Anterior cingulate cortex (tissue), 58 donors: Measurements from ENCODE around the gene LRRC2.
A peak's percentile ranks its signal among the peaks of the same experiment; 100 is the strongest.
"Not testable (repeated sequence)": the region's sequence is repeated elsewhere in the genome, so short reads cannot be mapped to it uniquely, and the experiment has no call there.

Experiments
- DNase-seq, 58 donors: peaks; one replicate each; lab custom pipeline; 2025; lab: John Stamatoyannopoulos, UW

Gene LRRC2

DNA sequence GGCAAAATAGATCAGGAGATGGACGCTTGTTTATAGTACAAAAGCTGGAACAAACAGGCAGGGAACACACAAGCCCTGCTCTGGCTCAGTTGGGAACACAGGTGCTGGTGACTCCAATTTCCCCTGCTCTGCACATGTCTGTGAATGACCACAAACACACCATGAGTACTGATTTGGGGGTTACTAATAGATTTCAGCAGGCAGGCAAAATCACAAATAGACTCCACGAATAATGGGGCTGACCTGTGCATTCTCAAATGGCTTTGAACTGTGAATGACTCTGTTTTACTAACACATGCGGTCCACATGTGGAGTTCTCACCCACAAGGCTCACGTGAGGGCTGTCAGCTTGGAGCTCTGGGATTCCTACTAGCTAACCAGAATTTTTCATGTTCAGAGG is 64.4 kb downstream of the LRRC2 start:
- no peak for DNase-seq

DNA sequence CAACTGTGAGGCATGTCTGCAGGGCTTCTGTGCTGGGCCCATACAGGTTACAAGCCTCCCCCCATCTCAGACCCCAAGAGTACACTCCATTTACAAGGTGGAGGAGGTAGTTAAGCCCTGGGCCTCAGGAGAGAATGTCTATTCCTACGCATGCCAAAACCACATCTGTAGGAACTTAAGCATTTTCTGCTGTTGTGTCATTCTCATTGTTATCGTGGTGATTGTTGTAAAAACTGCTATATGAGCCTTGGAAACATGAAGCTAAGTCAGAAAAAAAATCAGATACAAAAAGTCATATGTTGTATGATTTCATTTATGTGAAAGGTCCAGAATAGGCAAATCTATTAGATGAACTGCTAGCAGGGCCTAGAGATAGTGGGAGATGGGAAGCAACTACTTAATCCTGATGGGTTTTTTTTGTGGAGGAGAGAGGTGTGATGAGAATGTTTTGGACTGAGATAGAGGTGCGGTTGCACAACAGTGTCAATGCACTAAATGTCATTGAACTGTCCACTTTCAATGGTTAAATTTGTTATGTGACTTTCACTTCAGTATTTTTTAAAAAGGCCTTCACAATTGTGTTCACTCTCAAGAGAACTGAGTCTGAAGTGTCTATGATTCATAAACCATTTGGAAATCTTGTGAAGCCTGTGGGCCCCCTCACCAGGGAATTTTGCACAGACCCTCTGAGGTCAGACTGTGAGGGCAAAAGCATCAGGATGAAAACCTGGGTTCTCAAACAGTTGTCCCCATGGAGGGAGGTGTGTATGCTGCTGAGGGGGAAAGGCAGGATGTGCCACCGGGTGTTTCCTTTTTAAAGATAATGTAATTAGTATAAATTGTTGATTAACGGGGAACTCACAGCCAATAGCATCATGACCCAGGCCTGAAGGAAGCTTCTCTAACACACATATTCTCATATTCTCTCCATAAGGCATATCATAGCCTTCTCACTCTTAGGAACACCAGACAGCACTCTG is 65.2 kb downstream of the LRRC2 start:
- no peak for DNase-seq

- no peak for DNase-seq
Measured at GRCh38 chr3:46498916-46499519, 67.1 kb downstream of the LRRC2 start.

DNA sequence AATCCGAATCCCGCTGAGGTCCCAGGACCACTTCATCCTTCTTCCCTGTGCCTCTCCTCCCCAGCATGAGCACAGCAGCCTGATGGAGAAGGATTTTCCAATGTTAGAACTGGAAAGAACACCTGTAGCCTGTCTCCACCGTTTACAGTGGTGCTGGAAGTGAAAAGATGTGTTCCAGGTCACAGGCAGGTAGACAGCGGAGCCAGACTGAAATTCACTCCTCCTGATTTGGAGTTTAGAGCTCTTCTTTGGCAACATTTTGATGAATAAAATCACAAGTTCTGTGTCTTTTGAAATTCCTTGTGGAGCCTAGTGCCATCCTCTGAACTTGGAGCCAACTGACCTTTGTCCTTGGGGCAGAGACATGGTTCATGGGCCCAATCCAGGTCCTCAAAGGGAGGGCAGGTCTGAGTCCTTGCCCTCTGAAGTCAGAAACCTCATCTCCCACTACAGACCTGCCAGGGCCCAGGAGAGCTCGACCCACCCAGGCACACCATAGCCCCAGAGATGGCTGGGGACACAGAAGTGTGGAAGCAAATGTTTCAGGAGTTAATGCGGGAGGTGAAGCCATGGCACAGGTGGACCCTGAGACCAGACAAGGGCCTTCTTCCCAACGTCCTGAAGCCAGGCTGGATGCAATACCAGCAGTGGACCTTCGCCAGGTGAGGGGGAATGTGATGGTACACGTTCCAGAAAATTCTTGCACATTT is 68.4 kb downstream of the LRRC2 start, which contains the start of gene RTP3:
Gene RTP3 (plus strand): TSS at position 421 of the 710 bp plus-strand sequence. CDS start 87 bp downstream, at position 508.
- no peak for DNase-seq

- no peak for DNase-seq
Measured at GRCh38 chr3:46496746-46497555, 69.2 kb downstream of the LRRC2 start.

- DNase-seq: no peak
Measured at GRCh38 chr3:46495901-46496456, 70.1 kb downstream of the LRRC2 start.

DNA sequence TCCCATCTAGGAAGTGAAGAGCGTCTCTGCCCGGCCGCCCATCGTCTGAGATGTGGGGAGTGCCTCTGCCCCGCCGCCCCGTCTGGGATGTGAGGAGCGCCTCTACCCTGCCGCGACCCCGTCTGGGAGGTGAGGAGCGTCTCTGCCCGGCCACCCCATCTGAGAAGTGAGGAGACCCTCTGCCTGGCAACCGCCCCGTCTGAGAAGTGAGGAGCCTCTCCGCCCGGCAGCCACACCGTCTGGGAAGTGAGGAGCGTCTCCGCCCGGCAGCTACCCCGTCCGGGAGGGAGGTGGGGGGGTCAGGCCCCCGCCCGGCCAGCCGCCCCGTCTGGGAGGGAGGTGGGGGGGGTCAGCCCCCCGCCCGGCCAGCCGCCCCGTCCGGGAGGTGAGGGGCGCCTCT is 71.6 kb downstream of the LRRC2 start:
- DNase-seq: not testable (repeated sequence)

GRCh38 chr3:46492890-46493547 is 73.1 kb downstream of the LRRC2 start:
- DNase-seq: no peak

GRCh38 chr3:46491089-46492070 is 74.7 kb downstream of the LRRC2 start:
- no peak for DNase-seq

DNA sequence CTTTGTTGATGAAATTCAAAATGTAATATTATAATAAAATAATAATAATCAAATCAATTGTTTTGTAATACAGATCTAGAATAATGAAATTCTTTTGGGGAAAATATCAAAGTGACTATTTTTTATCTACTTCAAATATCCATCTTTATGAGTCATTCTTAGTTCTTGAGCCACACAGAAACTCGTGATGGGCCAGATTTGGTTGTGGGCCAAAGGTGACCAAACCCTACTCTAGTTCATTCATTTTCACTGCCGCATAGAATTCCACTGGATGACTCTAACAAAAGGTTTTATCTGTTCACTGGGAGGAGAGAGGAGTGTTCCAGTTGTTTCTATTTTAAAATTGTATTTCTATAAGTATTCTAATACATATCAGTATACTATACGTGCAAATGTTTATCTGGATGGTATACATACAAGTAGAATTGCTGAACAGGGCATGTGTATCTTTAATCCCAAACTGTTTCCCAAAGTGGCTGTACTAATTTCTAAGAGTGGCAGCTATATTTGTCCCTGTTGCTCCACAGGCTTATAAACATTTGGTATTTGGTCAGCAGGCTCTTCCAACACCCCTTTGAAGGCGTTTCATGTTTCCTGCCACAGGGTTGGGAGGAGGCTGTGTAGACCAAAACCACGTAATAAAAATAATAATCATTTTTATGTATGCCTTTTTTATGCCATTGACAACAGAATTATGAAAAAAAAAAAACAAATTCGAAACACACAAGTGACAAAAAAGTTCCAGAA is 75.6 kb downstream of the LRRC2 start:
- no peak for DNase-seq

DNA sequence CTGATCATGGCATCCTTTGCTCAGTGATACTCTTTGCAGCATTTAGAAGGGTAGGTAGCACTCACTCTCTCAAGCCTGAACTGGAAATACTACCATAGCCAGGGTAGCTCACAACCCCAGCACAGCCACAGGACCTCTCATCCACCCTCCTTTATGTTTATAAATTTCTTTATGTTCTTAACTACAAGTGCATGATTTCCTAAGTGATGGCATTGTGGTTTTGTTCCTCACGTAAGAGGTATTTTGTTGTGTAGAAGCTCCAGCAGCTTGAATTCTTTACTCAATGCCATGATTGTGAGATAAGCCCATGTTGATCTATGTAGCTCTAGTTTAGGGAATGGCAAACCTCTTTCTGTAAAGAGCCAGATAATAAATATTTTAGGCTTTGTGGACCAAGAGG is 76.2 kb downstream of the LRRC2 start:
- DNase-seq: no peak

DNA sequence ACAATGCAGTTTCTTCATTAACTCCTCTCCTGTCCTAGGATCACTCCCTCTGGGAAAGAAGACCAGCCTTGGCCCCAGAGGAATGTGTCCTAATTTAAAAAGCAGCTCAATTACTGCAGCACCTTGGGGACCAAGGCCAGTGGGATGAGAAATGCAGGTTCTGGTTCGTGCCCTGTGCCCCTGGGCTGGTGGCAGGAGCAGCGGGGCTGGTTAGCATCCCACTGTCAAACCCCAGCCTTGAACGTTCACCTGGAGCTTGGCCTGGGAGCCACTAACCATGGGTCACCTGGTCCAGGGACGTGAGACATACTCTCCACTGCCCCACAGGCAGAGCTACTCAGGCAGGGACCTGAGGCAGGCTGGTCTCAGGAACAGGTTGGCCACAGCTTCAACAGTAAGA is 76.7 kb downstream of the LRRC2 start:
- no peak for DNase-seq

GRCh38 chr3:46488735-46489361 is 77.3 kb downstream of the LRRC2 start:
- DNase-seq: peak in 55 of 58 donors; percentile 24 to 89 (median 76)

DNA sequence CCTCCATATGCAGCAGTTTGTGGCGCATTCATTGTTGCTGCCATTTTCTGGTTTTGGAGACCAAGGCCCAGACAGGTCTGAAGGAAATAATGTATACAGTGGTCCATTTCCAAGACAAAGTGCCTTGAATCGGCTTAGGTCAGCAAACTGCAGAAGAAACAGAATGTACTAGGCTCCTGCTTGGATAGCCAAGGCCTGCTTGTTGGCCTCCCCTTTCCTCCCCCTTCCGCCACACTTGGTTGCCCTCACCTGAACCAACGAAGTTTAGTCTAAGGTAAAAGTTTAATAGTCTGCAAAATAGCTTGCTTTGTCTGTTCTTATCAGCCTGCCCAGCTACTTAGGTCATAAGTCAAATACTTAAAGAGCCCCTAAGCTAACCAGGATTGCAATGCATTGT is 80.3 kb downstream of the LRRC2 start:
- DNase-seq: no peak

- no peak for DNase-seq
Measured at GRCh38 chr3:46484911-46485778, 81.0 kb downstream of the LRRC2 start.

GRCh38 chr3:46484388-46484787 is 81.7 kb downstream of the LRRC2 start:
- DNase-seq: no peak
